Esophagus squamous epithelium (tissue), 5 donors: ENCODE data around the gene SLCO1B1. TPM values are rescaled to one million over a fixed set of nuclear protein-coding genes. Genes with fewer than 3 reads are reported as not detected.

ENCODE experiments used
- DNase-seq: peaks from one replicate; lab custom pipeline; 2025; lab: John Stamatoyannopoulos, UW
- H3K27ac ChIP-seq, 4 donors: fragments of 200-600 bp; sonication (generic); one replicate each; pipeline ENCODE4 v1.5.1; 2016 to 2019; ENCODE audit warnings: mild to moderate bottlenecking in 1 of 4
- H3K27me3 ChIP-seq, 4 donors: fragments of 200-600 bp; sonication (generic); 1 replicate in 3 of 4; 2 replicates in 1 of 4; pipeline versions ENCODE4 v1.5.1 to v1.6.0; 2017 to 2021; ENCODE audit warnings: antibody characterized with exemption in 1 of 4
- H3K36me3 ChIP-seq, 3 donors: fragments of 200-600 bp; sonication (generic); one replicate each; pipeline ENCODE4 v1.5.1; 2016 to 2019
- H3K4me1 ChIP-seq, 3 donors: fragments of 200-600 bp; sonication (generic); one replicate each; pipeline ENCODE4 v1.5.1; 2017 to 2019
- H3K4me3 ChIP-seq, 4 donors: fragments of 200-600 bp; sonication (generic); 1 replicate in 3 of 4; 2 replicates in 1 of 4; pipeline ENCODE4 v1.5.1; 2016 to 2019; ENCODE audit warnings: mild to moderate bottlenecking in 2 of 4, moderate library complexity in 1 of 4
- H3K9me3 ChIP-seq, 3 donors: fragments of 200-600 bp; sonication (generic); one replicate each; pipeline ENCODE4 v1.5.1; 2016 to 2019
- CTCF ChIP-seq, 6 experiments: fragments of 450-650 bp in 4 of 6; fragments of 200-600 bp in 2 of 6; sonication (generic) in 2 of 6; IDR thresholded peaks; one replicate each; pipeline ENCODE4 v1.5.1; 2016 to 2019; ENCODE audit warnings: antibody characterized with exemption in 6 of 6, mild to moderate bottlenecking in 4 of 6, moderate library complexity in 4 of 6
- POLR2A ChIP-seq, 4 donors: fragments of 450-650 bp; IDR thresholded peaks; one replicate each; pipeline ENCODE4 v1.6.1; 2017; ENCODE audit warnings: antibody characterized with exemption in 4 of 4, mild to moderate bottlenecking in 4 of 4, moderate library complexity in 3 of 4
- WGBS, 2 donors: methylation state at CpG; one replicate each; pipeline ENCODE4 v1.1.5; 2018; 5-methylcytosine and 5-hydroxymethylcytosine counted together
- intact Hi-C: fragments of 100-400 bp; cut with DNase I; formaldehyde crosslinking; loops from one replicate; pipeline ENCODE4 v1.15.0; 2022
- total RNA-seq, 4 donors: library from RNA; depleted of rRNA; stranded (reverse); fragments of >200 nt; gene quantifications; one replicate each; pipeline ENCODE4 v1.1.0, GENCODE V29; 2016
- donor health status: DM: yes; HTN: yes; CAD: no.

SLCO1B1 gene
- total RNA-seq, 4 donors from 2014 or later = not detected

- TF ChIP-seq CTCF (IDR thresholded peaks at IDR 0.05) = no peak
- TF ChIP-seq POLR2A (IDR thresholded peaks at IDR 0.05) = no peak
- Histone ChIP-seq H3K9me3 (no peaks in the 10 kb centered on the region), H3K27me3 (no peaks in the 10 kb centered on the region), H3K4me1 (no peaks in the 10 kb centered on the region), H3K27ac (no peak overlapping the region), H3K36me3 (no peaks in the 10 kb centered on the region), H3K4me3 (no peak overlapping the region)
- DNase-seq = no peak
- intact Hi-C loops = no loop called here
Measured at GRCh38 chr12:21221778-21222177, 90.8 kb downstream of the SLCO1B1 start.

GRCh38 chr12:21223930-21224329 lies 92.9 kb downstream of the SLCO1B1 start:
- intact Hi-C loops = no loop called here
- no peak for DNase-seq
- TF ChIP-seq CTCF (IDR thresholded peaks at IDR 0.05) (no peak), POLR2A (IDR thresholded peaks at IDR 0.05) (no peak)
- no peak overlapping the region for H3K27ac ChIP-seq
- no peak overlapping the region for H3K4me3 ChIP-seq
- no peaks in the 10 kb centered on the region for H3K27me3 ChIP-seq
- H3K9me3 ChIP-seq = no peaks in the 10 kb centered on the region
- no peaks in the 10 kb centered on the region for H3K4me1 ChIP-seq
- H3K36me3 ChIP-seq = no peaks in the 10 kb centered on the region

- no peak overlapping the region for H3K4me3 ChIP-seq
- no peak overlapping the region for H3K27ac ChIP-seq
- no peaks in the 10 kb centered on the region for H3K36me3 ChIP-seq
- intact Hi-C loops = no loop called here
- H3K9me3 ChIP-seq = no peaks in the 10 kb centered on the region
- TF ChIP-seq POLR2A (IDR thresholded peaks at IDR 0.05) (no peak), CTCF (IDR thresholded peaks at IDR 0.05) (no peak)
- H3K27me3 ChIP-seq = no peaks in the 10 kb centered on the region
- WGBS, 2 donors = 68 to 71% methylated on average over 5 of the region's 5 CpGs
- DNase-seq = no peak
- no peaks in the 10 kb centered on the region for H3K4me1 ChIP-seq
Measured at GRCh38 chr12:21234395-21234794, 103.4 kb downstream of the SLCO1B1 start.

GRCh38 chr12:21239866-21240265 lies 108.9 kb downstream of the SLCO1B1 start:
- no peak overlapping the region for H3K27ac ChIP-seq
- H3K4me3 ChIP-seq = no peak overlapping the region
- DNase-seq = no peak
- WGBS, 2 donors = 54 to 67% methylated on average over 4 of the region's 4 CpGs
- H3K27me3 ChIP-seq = no peaks in the 10 kb centered on the region
- no peaks in the 10 kb centered on the region for H3K9me3 ChIP-seq
- intact Hi-C loops = no loop called here
- no peaks in the 10 kb centered on the region for H3K4me1 ChIP-seq
- no peaks in the 10 kb centered on the region for H3K36me3 ChIP-seq
- no peak for TF ChIP-seq CTCF (IDR thresholded peaks at IDR 0.05)
- no peak for TF ChIP-seq POLR2A (IDR thresholded peaks at IDR 0.05)

GRCh38 chr12:21248679-21249078 lies 117.7 kb downstream of the SLCO1B1 start:
- no peak overlapping the region for H3K27ac ChIP-seq
- no peaks in the 10 kb centered on the region for H3K9me3 ChIP-seq
- no peaks in the 10 kb centered on the region for H3K4me1 ChIP-seq
- no peak for DNase-seq
- no peak overlapping the region for H3K4me3 ChIP-seq
- H3K36me3 ChIP-seq = no peaks in the 10 kb centered on the region
- H3K27me3 ChIP-seq = no peaks in the 10 kb centered on the region
- WGBS, 2 donors = 50 to 64% methylated on average over 1 of the region's 1 CpG
- no peak for TF ChIP-seq POLR2A (IDR thresholded peaks at IDR 0.05)
- no peak for TF ChIP-seq CTCF (IDR thresholded peaks at IDR 0.05)
- intact Hi-C loops = no loop called here
